Measurements from ENCODE around the gene ATP1A4. TPM values are rescaled to one million over a fixed set of nuclear protein-coding genes. Genes with fewer than 3 reads are reported as not detected.

ATP1A4 gene
- total and polyA plus RNA-seq, 2 of the 8 experiments (the other 6 are each of a cell fraction or from before 2014, with no cell fraction given): 0.48 to 0.61 TPM

DNA sequence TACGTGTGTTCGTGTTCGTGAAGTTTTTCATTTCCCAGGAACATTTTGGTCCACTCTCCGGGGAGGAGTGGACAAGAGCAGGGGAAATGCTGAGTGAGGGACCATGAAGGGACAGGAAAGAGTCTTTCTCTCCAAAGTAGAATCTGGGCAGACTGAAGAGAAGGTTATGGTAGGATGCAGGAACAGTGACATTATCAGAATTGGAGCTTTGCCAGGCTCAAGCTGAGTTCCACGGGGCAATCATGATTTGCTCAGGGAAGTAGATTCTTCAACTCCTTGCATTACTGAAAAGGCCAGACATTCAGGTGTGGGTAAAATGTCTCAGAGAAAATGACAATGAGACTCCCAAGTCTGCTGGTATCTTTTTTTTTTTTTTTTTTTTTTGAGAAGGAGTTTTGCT, 16.6 kb downstream of the ATP1A4 start:
- CTCF ChIA-PET (ENCODE audit: partially characterized antibody): interaction anchor here (0.9 to 18.4 kb wide), 22 partner anchors 8 to 124 kb away, joined by 3 to 257 read pairs (median 4); partner anchors contain the start of genes ATP1A2, CASQ1 and PEA15
- H3K27me3 ChIP-seq (replicated peaks in 1 of 4; ENCODE audit: control insufficient read depth in 3 of 4, extremely low read depth in 1 of 4, insufficient read depth in 3 of 4, low read length in 3 of 4): peaks cover 0 to 2% (median under 1%) of the 10 kb centered on the region in 4 experiments; a peak in 2 of 7 replicates

More for the DNA sequence above, 16.6 kb downstream of the ATP1A4 start:
- FAIRE-seq: peak; percentile 32
- no peaks in the 10 kb centered on the region for H3K79me2 ChIP-seq (ENCODE audit: control insufficient read depth in 1 of 2, insufficient read depth in 2 of 2, low read length in 2 of 2)
- no peak overlapping the region for H3K14ac ChIP-seq (ENCODE audit: insufficient read length)
- H3K18ac ChIP-seq (ENCODE audit: extremely low read depth, low read length): peak overlapping the region; percentile 51; the same call in 1 of the 2 replicates
- no peak overlapping the region for H3K23ac ChIP-seq (ENCODE audit: insufficient read length)
- H3K4ac ChIP-seq (replicated peaks; ENCODE audit: insufficient read length, low read depth, low read length): no peak overlapping the region
- WGBS, 2 experiments (ENCODE audit: extremely low coverage in 1 of 2, insufficient coverage in 1 of 2, insufficient read length in 1 of 2, insufficient replicate concordance in 2 of 2, low coverage in 1 of 2, low lambda C conversion rate in 2 of 2, missing lambda C conversion rate in 1 of 2): 86% methylated on average over 5 of the region's 5 CpGs; no CpG with 5 or more reads in 1 of the 2 experiments
- no peak overlapping the region for H2AFZ ChIP-seq (ENCODE audit: low read length)
- no peak overlapping the region for H4K8ac ChIP-seq (ENCODE audit: extremely low read depth, insufficient read depth, low read length)
- H2BK20ac ChIP-seq (ENCODE audit: low read length): peak overlapping the region; percentile 99; the same call in 1 of the 2 replicates
- no peaks in the 10 kb centered on the region for H4K20me1 ChIP-seq (replicated peaks in 1 of 2; ENCODE audit: control insufficient read depth in 1 of 2, insufficient read depth in 2 of 2, low read length in 2 of 2)
- TF ChIP-seq SP4 (IDR thresholded peaks at IDR 0.05; ENCODE audit: low read length) (no peak), KDM4A (IDR thresholded peaks at IDR 0.05; ENCODE audit: low read depth, low read length, severe bottlenecking) (no peak), BCL11A (IDR thresholded peaks at IDR 0.05; ENCODE audit: low read depth in 2 of 2, low read length in 2 of 2) (no peak), ZNF274 (IDR thresholded peaks at IDR 0.05; ENCODE audit: borderline replicate concordance, extremely low read depth, low read length) (no peak), EGR1 (IDR thresholded peaks at IDR 0.05; ENCODE audit: borderline replicate concordance, low read depth, low read length) (no peak), SIN3A (conservative IDR thresholded peaks at IDR 0.05 in 1 of 2, IDR thresholded peaks at IDR 0.05 in 1 of 2; ENCODE audit: low read depth in 1 of 2, low read length in 2 of 2) (no peak), SP1 (IDR thresholded peaks at IDR 0.05; ENCODE audit: low read depth, low read length) (no peak), POLR2AphosphoS5 (IDR thresholded peaks at IDR 0.05; ENCODE audit: low read depth, low read length) (no peak), MAFK (IDR thresholded peaks at IDR 0.05; ENCODE audit: low read depth, low read length) (no peak), RBBP5 (IDR thresholded peaks at IDR 0.05; ENCODE audit: borderline replicate concordance, low read depth, low read length) (no peak), HDAC6 (IDR thresholded peaks at IDR 0.05; ENCODE audit: low read depth, low read length) (no peak), SIX5 (IDR thresholded peaks at IDR 0.05; ENCODE audit: low read depth, low read length) (no peak)
- H3K9me3 ChIP-seq (ENCODE audit: insufficient read depth in 2 of 2, low read depth in 1 of 2, low read length in 1 of 2): no peaks in the 10 kb centered on the region
- H3K23me2 ChIP-seq (ENCODE audit: low read depth, low read length): peaks cover 3% of the 10 kb centered on the region; the same call in 1 of the 2 replicates
- peaks cover 12 to 28% (median 22%) of the 10 kb centered on the region in 4 experiments; a peak in 6 of 7 replicates for H3K4me1 ChIP-seq (replicated peaks in 1 of 4; ENCODE audit: control insufficient read depth in 3 of 4, insufficient read depth in 4 of 4, low read length in 3 of 4)
- H2BK120ac ChIP-seq (replicated peaks; ENCODE audit: low read depth, low read length): no peak overlapping the region
- H2AK5ac ChIP-seq (ENCODE audit: low read depth, low read length): no peak overlapping the region
- POLR2A ChIA-PET (ENCODE audit: partially characterized antibody): interaction anchor here (0.8 to 11.8 kb wide), 7 partner anchors 13 to 94 kb away, joined by 3 to 107 read pairs (median 6); partner anchors contain the start of genes DCAF8 and PEA15
- no peak overlapping the region for H4K5ac ChIP-seq (ENCODE audit: insufficient read length, low read depth, low read length)
- no peaks in the 10 kb centered on the region for H3K36me3 ChIP-seq (ENCODE audit: control insufficient read depth in 2 of 4, insufficient read depth in 4 of 4, low read length in 3 of 4)
- H3K4me2 ChIP-seq (ENCODE audit: insufficient read depth in 1 of 2, low read depth in 2 of 2, low read length in 2 of 2): no peak overlapping the region; a peak in 1 of 4 replicates
- peak overlapping the region; percentile 87; the same call in 1 of the 2 replicates for H2BK5ac ChIP-seq (ENCODE audit: low read depth, low read length)
- no peak overlapping the region for H3K9ac ChIP-seq (replicated peaks in 1 of 4; ENCODE audit: extremely low read depth in 1 of 4, low read depth in 3 of 4, low read length in 3 of 4)
- no peak for DNase-seq (ENCODE audit: low read depth in 1 of 2, low spot score in 2 of 2)
- H3K56ac ChIP-seq (replicated peaks; ENCODE audit: insufficient read length, low read depth, low read length): no peak overlapping the region
- no peaks in the 10 kb centered on the region for H3K79me1 ChIP-seq (ENCODE audit: low read depth, low read length)
- no peak overlapping the region for H3K4me3 ChIP-seq (ENCODE audit: extremely low read depth in 1 of 4, insufficient read depth in 2 of 4, low read depth in 3 of 4, low read length in 4 of 4)
- H4K91ac ChIP-seq (replicated peaks; ENCODE audit: insufficient read length, low read length): peak overlapping the region; percentile 87
- no peak overlapping the region for H3K27ac ChIP-seq (ENCODE audit: low read depth, low read length)
- H2BK15ac ChIP-seq (ENCODE audit: low read length): peak overlapping the region; percentile 31; the same call in 1 of the 2 replicates
- H2BK12ac ChIP-seq (ENCODE audit: low read depth, low read length): no peak overlapping the region; the same call in 1 of the 2 replicates
